OCI-LY7 (cell line): ENCODE data around the gene ARAP1. TPM values are rescaled to one million over a fixed set of nuclear protein-coding genes. Genes with fewer than 3 reads are reported as not detected.

Source experiments
- BruUV-seq: library from RNA; stranded (reverse); fragments of 400-500 nt; replicated peaks from 2 replicates; lab custom pipeline; 2021; lab: Mats Ljungman, UMichigan
- CTCF ChIA-PET: fragments of 300-600 bp; sonication (Branson Sonifier 250); formaldehyde crosslinking; loops from one replicate; lab custom pipeline; 2022; ENCODE audit warnings: antibody characterized with exemption; ENCODE audit not compliant: unreplicated experiment; lab: Charles Lee
- POLR2A ChIA-PET: fragments of 300-600 bp; sonication (Branson Sonifier 250); formaldehyde crosslinking; loops from one replicate; lab custom pipeline; 2022; ENCODE audit warnings: antibody characterized with exemption; lab: Charles Lee
- DNase-seq: peaks from one replicate; pipeline ENCODE4 v3.0.0-alpha.2; 2015; ENCODE audit warnings: low spot score
- H2AFZ ChIP-seq: fragments of 200-600 bp; sonication (generic), shearing (Covaris generic); 2 replicates; pipeline ENCODE4 v1.6.1; 2014; ENCODE audit warnings: mild to moderate bottlenecking, antibody characterized with exemption, low read length, moderate library complexity
- H3K27ac ChIP-seq: fragments of 200-600 bp; sonication (generic); 2 replicates; pipeline ENCODE4 v1.5.1; 2014; ENCODE audit warnings: mixed run types, low read depth, mild to moderate bottlenecking, moderate library complexity, low read length, inconsistent platforms; ENCODE audit not compliant: poor library complexity, severe bottlenecking
- H3K36me3 ChIP-seq: fragments of 200-600 bp; sonication (generic); 2 replicates; pipeline ENCODE4 v1.6.1; 2014; ENCODE audit warnings: mild to moderate bottlenecking, antibody characterized with exemption, low read length, moderate library complexity, mixed read lengths; ENCODE audit not compliant: insufficient read depth
- H3K4me1 ChIP-seq: fragments of 200-600 bp; sonication (generic); 2 replicates; pipeline ENCODE4 v1.5.1; 2014; ENCODE audit warnings: mild to moderate bottlenecking, low read length; ENCODE audit not compliant: insufficient read depth, poor library complexity, severe bottlenecking
- H3K4me2 ChIP-seq: fragments of 200-600 bp; sonication (generic); 2 replicates; pipeline ENCODE4 v1.6.1; 2014; ENCODE audit warnings: mild to moderate bottlenecking, low read length
- H3K4me3 ChIP-seq: fragments of 200-600 bp; sonication (generic); 2 replicates; pipeline ENCODE4 v1.5.1; 2014; ENCODE audit warnings: mild to moderate bottlenecking, low read depth, low read length; ENCODE audit not compliant: poor library complexity, severe bottlenecking
- H3K79me2 ChIP-seq: fragments of 200-600 bp; sonication (generic); 2 replicates; pipeline ENCODE4 v1.6.1; 2016; ENCODE audit warnings: low read depth, mild to moderate bottlenecking, low read length, moderate library complexity, mixed read lengths; ENCODE audit not compliant: insufficient read depth
- H3K9me2 ChIP-seq: fragments of 200-600 bp; sonication (generic); 2 replicates; pipeline ENCODE4 v1.6.1; 2016; ENCODE audit warnings: mild to moderate bottlenecking, low read length, mixed read lengths; ENCODE audit not compliant: insufficient read depth
- H3K9me3 ChIP-seq: fragments of 200-600 bp; sonication (generic); 2 replicates; pipeline ENCODE4 v1.6.1; 2014; ENCODE audit warnings: mild to moderate bottlenecking, mixed run types, low read length, mixed read lengths
- H4K20me1 ChIP-seq: fragments of 200-600 bp; sonication (generic); 2 replicates; pipeline ENCODE4 v1.6.1; 2014; ENCODE audit warnings: mild to moderate bottlenecking, antibody characterized with exemption, low read length, moderate library complexity, mixed read lengths; ENCODE audit not compliant: insufficient read depth
- EZH2phosphoT487 ChIP-seq: fragments of 200-600 bp; sonication (generic); IDR thresholded peaks from 2 replicates; pipeline ENCODE4 v1.6.1; 2018; ENCODE audit warnings: low read depth, borderline replicate concordance, mild to moderate bottlenecking, mixed run types, antibody characterized with exemption, low read length, moderate library complexity, mixed read lengths
- intact Hi-C: fragments of 100-400 bp; cut with micrococcal nuclease; formaldehyde crosslinking; loops from one replicate; pipeline ENCODE4 v1.10.0; 2022; ENCODE audit not compliant: unreplicated experiment
- total RNA-seq, 2 experiments: library from RNA; depleted of rRNA in 1 of 2; stranded (reverse); fragments of >200 nt in 1 of 2; shearing (Covaris generic) in 1 of 2; gene quantifications; 2 replicates each; pipeline ENCODE4 v1.2.3, GENCODE V29; 2014 to 2022
- TF ChIP-seq, protein P1 (sequence below): fragments of 200-600 bp; sonication (generic); conservative IDR thresholded peaks from 2 replicates; pipeline ENCODE4 v1.5.1; 2014; ENCODE audit warnings: mild to moderate bottlenecking, antibody characterized with exemption, low read length, moderate library complexity, mixed read lengths

Gene ARAP1
- total RNA-seq, 2 experiments from 2014 or later = 65.6 to 106 TPM

DNA sequence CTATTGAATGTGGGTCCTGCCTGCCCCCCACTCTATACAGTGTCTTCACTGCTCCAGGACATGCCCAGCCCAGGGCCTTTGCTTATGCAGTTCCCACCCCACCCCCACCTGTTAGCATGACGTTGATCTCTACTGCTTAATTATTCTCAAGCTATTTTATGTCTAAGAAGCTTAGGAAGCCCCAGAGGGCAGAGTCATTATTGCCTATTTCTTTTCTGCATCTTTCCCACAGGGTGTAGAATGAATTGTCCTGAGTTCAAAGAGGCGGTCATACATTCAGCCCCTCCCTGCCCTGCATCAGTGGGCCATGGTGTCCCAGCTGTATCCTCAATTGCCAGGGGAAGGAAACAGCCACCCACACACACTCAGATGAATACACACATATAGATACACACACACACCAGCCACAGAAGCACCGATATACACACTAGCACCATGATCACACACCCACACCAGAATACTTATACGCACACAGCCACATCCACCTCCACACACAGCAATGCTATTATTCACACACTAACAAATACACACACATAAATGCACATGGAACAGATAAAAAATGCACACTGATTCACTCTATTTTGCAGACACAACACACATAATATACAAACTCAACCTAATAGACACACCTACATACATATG, 79.5 kb downstream of the ARAP1 start:
- intact Hi-C loops = no loop called here
- no peaks in the 10 kb centered on the region for H3K4me1 ChIP-seq
- no peak overlapping the region for H2AFZ ChIP-seq
- ChIA-PET CTCF (no interaction called here), POLR2A (no interaction called here)
- BruUV-seq = no TSS peak
- no peak overlapping the region for H3K4me3 ChIP-seq
- H3K9me2 ChIP-seq = no peaks in the 10 kb centered on the region
- no peaks in the 10 kb centered on the region for H4K20me1 ChIP-seq
- H3K9me3 ChIP-seq = peaks cover 8% of the 10 kb centered on the region; the same call in 1 of the 2 replicates
- DNase-seq = no peak
- H3K79me2 ChIP-seq = no peaks in the 10 kb centered on the region
- H3K36me3 ChIP-seq = no peaks in the 10 kb centered on the region
- H3K27ac ChIP-seq = no peak overlapping the region
- no peak overlapping the region for H3K4me2 ChIP-seq
- TF ChIP-seq EZH2phosphoT487 = no peak
- TF ChIP-seq, protein P1, sequence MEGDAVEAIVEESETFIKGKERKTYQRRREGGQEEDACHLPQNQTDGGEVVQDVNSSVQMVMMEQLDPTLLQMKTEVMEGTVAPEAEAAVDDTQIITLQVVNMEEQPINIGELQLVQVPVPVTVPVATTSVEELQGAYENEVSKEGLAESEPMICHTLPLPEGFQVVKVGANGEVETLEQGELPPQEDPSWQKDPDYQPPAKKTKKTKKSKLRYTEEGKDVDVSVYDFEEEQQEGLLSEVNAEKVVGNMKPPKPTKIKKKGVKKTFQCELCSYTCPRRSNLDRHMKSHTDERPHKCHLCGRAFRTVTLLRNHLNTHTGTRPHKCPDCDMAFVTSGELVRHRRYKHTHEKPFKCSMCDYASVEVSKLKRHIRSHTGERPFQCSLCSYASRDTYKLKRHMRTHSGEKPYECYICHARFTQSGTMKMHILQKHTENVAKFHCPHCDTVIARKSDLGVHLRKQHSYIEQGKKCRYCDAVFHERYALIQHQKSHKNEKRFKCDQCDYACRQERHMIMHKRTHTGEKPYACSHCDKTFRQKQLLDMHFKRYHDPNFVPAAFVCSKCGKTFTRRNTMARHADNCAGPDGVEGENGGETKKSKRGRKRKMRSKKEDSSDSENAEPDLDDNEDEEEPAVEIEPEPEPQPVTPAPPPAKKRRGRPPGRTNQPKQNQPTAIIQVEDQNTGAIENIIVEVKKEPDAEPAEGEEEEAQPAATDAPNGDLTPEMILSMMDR = no peak

DNA sequence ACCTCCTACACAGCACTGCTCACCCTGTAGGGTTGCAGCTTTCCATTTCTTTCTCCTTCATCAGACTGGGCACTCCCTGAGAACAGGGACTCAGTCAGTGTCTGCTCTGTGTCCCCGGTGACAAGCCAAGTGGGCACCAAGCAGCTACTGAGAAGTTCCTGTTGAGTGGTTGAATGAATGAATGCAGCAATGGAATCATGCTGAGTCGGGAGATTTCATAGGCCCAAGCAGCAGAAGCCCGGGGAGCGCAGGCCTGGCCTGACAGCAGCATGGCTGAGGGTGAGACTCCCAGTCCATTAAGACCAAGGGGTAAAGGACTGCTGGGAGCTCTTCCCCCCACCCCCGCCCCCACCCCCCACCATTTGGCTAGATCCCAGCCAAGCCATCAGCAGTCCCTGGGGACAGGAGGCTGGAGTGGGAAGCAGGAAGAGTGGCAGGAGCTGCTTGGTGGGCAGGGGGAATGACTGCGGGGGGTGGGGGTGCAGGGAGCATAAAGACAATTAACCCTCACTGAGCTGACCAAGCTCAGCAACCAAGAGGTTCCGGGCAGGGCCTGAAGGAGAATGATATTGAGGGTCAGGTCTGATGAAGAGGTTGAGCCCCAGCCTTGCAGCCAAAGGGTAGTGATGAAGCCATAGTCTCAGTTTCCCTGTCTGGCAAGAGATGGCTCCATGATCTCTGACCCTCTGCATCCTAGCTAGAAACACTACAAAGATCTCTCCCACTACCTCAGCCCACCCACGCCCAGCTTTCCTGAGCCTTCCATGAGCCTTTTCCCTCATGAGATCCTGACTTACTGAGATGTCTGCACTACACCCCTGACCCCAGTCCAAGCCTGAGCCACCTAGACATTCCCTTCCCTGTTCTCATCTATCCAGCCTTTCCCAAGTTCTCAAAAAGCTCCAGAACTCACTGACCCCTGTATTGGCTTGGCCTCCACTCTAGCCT, 80.8 kb downstream of the ARAP1 start:
- Histone ChIP-seq H3K4me2 (no peak overlapping the region), H3K9me2 (no peaks in the 10 kb centered on the region), H2AFZ (no peak overlapping the region), H3K79me2 (no peaks in the 10 kb centered on the region), H4K20me1 (no peaks in the 10 kb centered on the region), H3K9me3 (peaks cover 8% of the 10 kb centered on the region; the same call in 1 of the 2 replicates), H3K4me3 (no peak overlapping the region), H3K36me3 (no peaks in the 10 kb centered on the region), H3K27ac (no peak overlapping the region), H3K4me1 (no peaks in the 10 kb centered on the region)
- ChIA-PET POLR2A (interaction anchor here (0.6 kb wide), 2 partner anchors 86 to 404 kb away, joined by 3 to 4 read pairs; no protein-coding TSS in a partner anchor), CTCF (no interaction called here)
- no peak for DNase-seq
- TF ChIP-seq, protein P1 = no peak
- no TSS peak for BruUV-seq
- intact Hi-C loops = no loop called here
